Measurements from ENCODE around the gene PNRC1. TPM values are rescaled to one million over a fixed set of nuclear protein-coding genes. Genes with fewer than 3 reads are reported as not detected.

The PNRC1 gene
- total and polyA plus RNA-seq, 5 donors, result 82.7 to 225 (median 203) TPM

- Histone ChIP-seq H3K27me3 (ENCODE audit: control insufficient read depth, insufficient read depth) (no peaks in the 10 kb centered on the region), H3K9me3 (ENCODE audit: control insufficient read depth, low read length) (no peaks in the 10 kb centered on the region), H3K4me3 (ENCODE audit: low read length) (no peak overlapping the region), H3K4me1 (ENCODE audit: control insufficient read depth, insufficient read depth, low read length) (no peaks in the 10 kb centered on the region), H3K27ac (ENCODE audit: low read length) (no peak overlapping the region)
- intact Hi-C loops (cut with DNase I), result loop anchor here in 1 of 4 donors (10.0 kb wide), 1 partner anchor 89 kb away; no protein-coding TSS in a partner anchor
- WGBS, result 89% methylated on average over 2 of the region's 2 CpGs
- no peak for DNase-seq
- ATAC-seq, result no peak
These were observed 6.7 kb upstream of the PNRC1 start for GRCh38 chr6:89073840-89074239.

- peak overlapping the region; percentile 96 for H3K27ac ChIP-seq (ENCODE audit: low read length)
- ATAC-seq, result no peak
- no peaks in the 10 kb centered on the region for H3K27me3 ChIP-seq (ENCODE audit: control insufficient read depth, insufficient read depth)
- no peaks in the 10 kb centered on the region for H3K4me1 ChIP-seq (ENCODE audit: control insufficient read depth, insufficient read depth, low read length)
- H3K9me3 ChIP-seq (ENCODE audit: control insufficient read depth, low read length), result no peaks in the 10 kb centered on the region
- WGBS, result under 1% methylated on average over 20 of the region's 20 CpGs
- intact Hi-C loops (cut with DNase I), result loop anchor here (5.0 to 10.0 kb wide), 5 partner anchors 37 to 115 kb away; partner anchors contain the start of gene RNGTT (in 1 of the 4)
- peak; percentile 49 to 74 (median 63) for DNase-seq
- peak overlapping the region; percentile 98 for H3K4me3 ChIP-seq (ENCODE audit: low read length)
These were observed 878 bp upstream of the PNRC1 start for GRCh38 chr6:89079511-89080234.

- WGBS, result under 1% methylated on average over 36 of the region's 36 CpGs
- H3K27ac ChIP-seq (ENCODE audit: low read length), result peak overlapping the region; percentile 100
- peak in 1 of 2 donors; percentile 28 for ATAC-seq
- H3K4me3 ChIP-seq (ENCODE audit: low read length), result peak overlapping the region; percentile 98
- no peak for DNase-seq
- intact Hi-C loops (cut with DNase I), result loop anchor here in 3 of 4 donors (5.0 to 10.0 kb wide), 3 partner anchors 44 to 116 kb away; partner anchors contain the start of gene RNGTT (in 1 of the 3)
- no peaks in the 10 kb centered on the region for H3K9me3 ChIP-seq (ENCODE audit: control insufficient read depth, low read length)
- no peaks in the 10 kb centered on the region for H3K27me3 ChIP-seq (ENCODE audit: control insufficient read depth, insufficient read depth)
- no peaks in the 10 kb centered on the region for H3K4me1 ChIP-seq (ENCODE audit: control insufficient read depth, insufficient read depth, low read length)
These were observed 525 bp downstream of the PNRC1 start for GRCh38 chr6:89081129-89081422.

- peak; percentile 87 to 89 for ATAC-seq
- no peaks in the 10 kb centered on the region for H3K4me1 ChIP-seq (ENCODE audit: control insufficient read depth, insufficient read depth, low read length)
- H3K4me3 ChIP-seq (ENCODE audit: low read length), result peak overlapping the region; percentile 98
- H3K27me3 ChIP-seq (ENCODE audit: control insufficient read depth, insufficient read depth), result no peaks in the 10 kb centered on the region
- H3K9me3 ChIP-seq (ENCODE audit: control insufficient read depth, low read length), result no peaks in the 10 kb centered on the region
- WGBS, result under 1% methylated on average over 69 of the region's 69 CpGs
- DNase-seq, result peak; percentile 99 to 100 (median 100)
- intact Hi-C loops (cut with DNase I), result loop anchor here in 3 of 4 donors (5.0 to 10.0 kb wide), 3 partner anchors 44 to 117 kb away; partner anchors contain the start of gene RNGTT (in 1 of the 3)
- peak overlapping the region; percentile 100 for H3K27ac ChIP-seq (ENCODE audit: low read length)
These were observed 1.1 kb downstream of the PNRC1 start for GRCh38 chr6:89081423-89082322.

GRCh38 chr6:89082486-89082891 lies 1.9 kb downstream of the PNRC1 start:
- intact Hi-C loops (cut with DNase I), result loop anchor here in 3 of 4 donors (5.0 to 10.0 kb wide), 3 partner anchors 45 to 118 kb away; partner anchors contain the start of gene RNGTT (in 1 of the 3)
- ATAC-seq, result no peak
- H3K4me1 ChIP-seq (ENCODE audit: control insufficient read depth, insufficient read depth, low read length), result no peaks in the 10 kb centered on the region

GRCh38 chr6:89084542-89084941 lies 4.0 kb downstream of the PNRC1 start:
- H3K27me3 ChIP-seq (ENCODE audit: control insufficient read depth, insufficient read depth), result no peaks in the 10 kb centered on the region
- H3K4me3 ChIP-seq (ENCODE audit: low read length), result no peak overlapping the region
- DNase-seq (no peak), ATAC-seq (no peak)
- intact Hi-C loops (cut with DNase I), result loop anchor here in 3 of 4 donors (5.0 to 10.0 kb wide), 3 partner anchors 47 to 120 kb away; partner anchors contain the start of gene RNGTT (in 1 of the 3)
- no peaks in the 10 kb centered on the region for H3K4me1 ChIP-seq (ENCODE audit: control insufficient read depth, insufficient read depth, low read length)
- H3K27ac ChIP-seq (ENCODE audit: low read length), result no peak overlapping the region
- no peaks in the 10 kb centered on the region for H3K9me3 ChIP-seq (ENCODE audit: control insufficient read depth, low read length)

More at GRCh38 chr6:89082486-89082891, 1.9 kb downstream of the PNRC1 start:
- WGBS, result under 1% methylated on average over 9 of the region's 9 CpGs
- Histone ChIP-seq H3K4me3 (ENCODE audit: low read length) (peak overlapping the region; percentile 98), H3K27ac (ENCODE audit: low read length) (peak overlapping the region; percentile 60), H3K27me3 (ENCODE audit: control insufficient read depth, insufficient read depth) (no peaks in the 10 kb centered on the region), H3K9me3 (ENCODE audit: control insufficient read depth, low read length) (no peaks in the 10 kb centered on the region)
- no peak for DNase-seq

GRCh38 chr6:89084954-89085353 lies 4.4 kb downstream of the PNRC1 start:
- intact Hi-C loops (cut with DNase I), result loop anchor here in 3 of 4 donors (5.0 to 10.0 kb wide), 3 partner anchors 48 to 120 kb away; partner anchors contain the start of gene RNGTT (in 1 of the 3)
- DNase-seq, result no peak
- 39% methylated on average over 3 of the region's 3 CpGs for WGBS
- Histone ChIP-seq H3K27me3 (ENCODE audit: control insufficient read depth, insufficient read depth) (no peaks in the 10 kb centered on the region), H3K4me3 (ENCODE audit: low read length) (no peak overlapping the region), H3K27ac (ENCODE audit: low read length) (no peak overlapping the region), H3K9me3 (ENCODE audit: control insufficient read depth, low read length) (no peaks in the 10 kb centered on the region), H3K4me1 (ENCODE audit: control insufficient read depth, insufficient read depth, low read length) (no peaks in the 10 kb centered on the region)
- ATAC-seq, result no peak

GRCh38 chr6:89085409-89086205 lies 5.1 kb downstream of the PNRC1 start:
- H3K9me3 ChIP-seq (ENCODE audit: control insufficient read depth, low read length), result no peaks in the 10 kb centered on the region
- ATAC-seq, result no peak
- H3K4me3 ChIP-seq (ENCODE audit: low read length), result no peak overlapping the region
- H3K4me1 ChIP-seq (ENCODE audit: control insufficient read depth, insufficient read depth, low read length), result no peaks in the 10 kb centered on the region
- intact Hi-C loops (cut with DNase I), result loop anchor here in 1 of 4 donors (10.0 kb wide), 1 partner anchor 121 kb away; the partner anchor contains the start of gene RNGTT
- no peaks in the 10 kb centered on the region for H3K27me3 ChIP-seq (ENCODE audit: control insufficient read depth, insufficient read depth)
- 86% methylated on average over 12 of the region's 12 CpGs for WGBS
- no peak for DNase-seq
- no peak overlapping the region for H3K27ac ChIP-seq (ENCODE audit: low read length)

- H3K27ac ChIP-seq (ENCODE audit: low read length), result no peak overlapping the region
- no peak for ATAC-seq
- no peak overlapping the region for H3K4me3 ChIP-seq (ENCODE audit: low read length)
- H3K4me1 ChIP-seq (ENCODE audit: control insufficient read depth, insufficient read depth, low read length), result no peaks in the 10 kb centered on the region
- H3K9me3 ChIP-seq (ENCODE audit: control insufficient read depth, low read length), result no peaks in the 10 kb centered on the region
- intact Hi-C loops (cut with DNase I), result loop anchor here in 1 of 4 donors (10.0 kb wide), 1 partner anchor 123 kb away; the partner anchor contains the start of gene RNGTT
- no peak for DNase-seq
- no peaks in the 10 kb centered on the region for H3K27me3 ChIP-seq (ENCODE audit: control insufficient read depth, insufficient read depth)
- WGBS, result 57% methylated on average over 1 of the region's 1 CpG
These were observed 7.3 kb downstream of the PNRC1 start for GRCh38 chr6:89087881-89088280.

- DNase-seq (no peak), ATAC-seq (no peak)
- Histone ChIP-seq H3K4me3 (ENCODE audit: low read length) (no peak overlapping the region), H3K27ac (ENCODE audit: low read length) (no peak overlapping the region), H3K27me3 (ENCODE audit: control insufficient read depth, insufficient read depth) (no peaks in the 10 kb centered on the region), H3K4me1 (ENCODE audit: control insufficient read depth, insufficient read depth, low read length) (no peaks in the 10 kb centered on the region), H3K9me3 (ENCODE audit: control insufficient read depth, low read length) (no peaks in the 10 kb centered on the region)
- intact Hi-C loops (cut with DNase I), result no loop called here
- WGBS, result 94% methylated on average over 8 of the region's 8 CpGs
These were observed 17.9 kb downstream of the PNRC1 start for GRCh38 chr6:89098461-89098860.

Measured in right cardiac atrium (tissue), 5 donors.